ENCODE data around the gene ITGAD.

Gene ITGAD

DNA sequence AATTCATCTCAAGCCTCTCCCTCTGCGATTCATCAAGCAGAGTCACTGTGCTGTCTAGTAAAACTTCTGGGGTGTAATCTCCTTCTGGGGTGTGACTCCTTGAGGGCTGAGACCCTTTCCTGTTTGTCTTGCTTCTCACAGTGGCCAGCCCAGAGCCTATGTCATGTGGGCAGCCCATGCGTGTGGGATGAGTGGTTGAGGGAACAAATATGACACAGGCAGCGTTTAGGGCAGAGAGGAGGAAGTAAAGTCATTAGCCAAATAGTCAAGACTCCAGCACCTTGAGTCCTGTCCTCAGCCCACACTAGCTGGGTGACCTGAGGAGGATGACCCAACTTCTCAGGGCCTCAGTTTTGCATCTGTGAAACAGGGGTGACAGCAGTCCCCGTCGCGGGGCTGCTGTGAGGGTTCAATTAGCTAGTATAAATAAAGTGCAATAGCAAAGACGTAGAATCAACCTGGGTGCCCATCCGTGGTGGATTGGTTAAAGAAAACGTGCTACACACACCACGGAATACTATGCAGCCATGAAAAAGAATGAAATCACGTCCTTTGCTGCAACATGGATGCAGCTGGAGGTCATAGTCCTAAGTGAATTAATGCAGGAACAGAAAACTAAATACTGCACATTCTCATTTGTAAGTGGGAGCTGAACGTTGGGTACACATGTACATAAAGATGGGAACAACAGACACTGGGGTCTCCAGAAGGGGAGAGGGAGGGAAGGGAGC is 42.7 kb upstream of the ITGAD start:
- Histone ChIP-seq H3K4me3 (ENCODE audit: low read length) (no peak overlapping the region), H3K4me1 (ENCODE audit: low read length) (no peaks in the 10 kb centered on the region; the same call in 1 of the 2 replicates), H2AFZ (ENCODE audit: low read length) (no peak overlapping the region), H3K9ac (ENCODE audit: low read length) (no peak overlapping the region), H3K9me2 (replicated peaks; ENCODE audit: insufficient read depth, low read length) (no peaks in the 10 kb centered on the region), H3K9me3 (replicated peaks; ENCODE audit: insufficient read depth, low read length) (no peaks in the 10 kb centered on the region), H3K4me2 (ENCODE audit: low read depth, low read length) (no peak overlapping the region), H4K20me1 (ENCODE audit: insufficient read depth, low read length) (no peaks in the 10 kb centered on the region), H3K27ac (ENCODE audit: low read length) (no peak overlapping the region), H3K36me3 (replicated peaks; ENCODE audit: insufficient read depth, low read length) (no peaks in the 10 kb centered on the region), H3K27me3 (replicated peaks; ENCODE audit: insufficient read depth, low read length) (peaks cover 84% of the 10 kb centered on the region), H3F3A (ENCODE audit: insufficient read depth, low read length) (no peaks in the 10 kb centered on the region), H3K79me2 (ENCODE audit: low read length) (no peaks in the 10 kb centered on the region)
- no peak for DNase-seq
- TF ChIP-seq EZH2phosphoT487 (IDR thresholded peaks at IDR 0.05; ENCODE audit: low read length) (no peak), EZH2 (optimal IDR thresholded peaks at IDR 0.05; ENCODE audit: low read depth, low read length) (no peak)
- TF ChIP-seq, protein P1, sequence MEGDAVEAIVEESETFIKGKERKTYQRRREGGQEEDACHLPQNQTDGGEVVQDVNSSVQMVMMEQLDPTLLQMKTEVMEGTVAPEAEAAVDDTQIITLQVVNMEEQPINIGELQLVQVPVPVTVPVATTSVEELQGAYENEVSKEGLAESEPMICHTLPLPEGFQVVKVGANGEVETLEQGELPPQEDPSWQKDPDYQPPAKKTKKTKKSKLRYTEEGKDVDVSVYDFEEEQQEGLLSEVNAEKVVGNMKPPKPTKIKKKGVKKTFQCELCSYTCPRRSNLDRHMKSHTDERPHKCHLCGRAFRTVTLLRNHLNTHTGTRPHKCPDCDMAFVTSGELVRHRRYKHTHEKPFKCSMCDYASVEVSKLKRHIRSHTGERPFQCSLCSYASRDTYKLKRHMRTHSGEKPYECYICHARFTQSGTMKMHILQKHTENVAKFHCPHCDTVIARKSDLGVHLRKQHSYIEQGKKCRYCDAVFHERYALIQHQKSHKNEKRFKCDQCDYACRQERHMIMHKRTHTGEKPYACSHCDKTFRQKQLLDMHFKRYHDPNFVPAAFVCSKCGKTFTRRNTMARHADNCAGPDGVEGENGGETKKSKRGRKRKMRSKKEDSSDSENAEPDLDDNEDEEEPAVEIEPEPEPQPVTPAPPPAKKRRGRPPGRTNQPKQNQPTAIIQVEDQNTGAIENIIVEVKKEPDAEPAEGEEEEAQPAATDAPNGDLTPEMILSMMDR (IDR thresholded peaks at IDR 0.05; ENCODE audit: low read length), result no peak

GRCh38 chr16:31351246-31351941 is 41.7 kb upstream of the ITGAD start:
- no peak overlapping the region for H3K9ac ChIP-seq (ENCODE audit: low read length)
- H3K4me3 ChIP-seq (ENCODE audit: low read length), result no peak overlapping the region
- no peaks in the 10 kb centered on the region for H3K36me3 ChIP-seq (replicated peaks; ENCODE audit: insufficient read depth, low read length)
- H3K9me2 ChIP-seq (replicated peaks; ENCODE audit: insufficient read depth, low read length), result no peaks in the 10 kb centered on the region
- no peak for DNase-seq
- TF ChIP-seq, protein P1 (IDR thresholded peaks at IDR 0.05; ENCODE audit: low read length), result no peak
- no peak for TF ChIP-seq EZH2 (optimal IDR thresholded peaks at IDR 0.05; ENCODE audit: low read depth, low read length)
- TF ChIP-seq EZH2phosphoT487 (IDR thresholded peaks at IDR 0.05; ENCODE audit: low read length), result no peak
- no peak overlapping the region for H3K27ac ChIP-seq (ENCODE audit: low read length)
- H3K4me1 ChIP-seq (ENCODE audit: low read length), result no peaks in the 10 kb centered on the region; the same call in 1 of the 2 replicates
- no peaks in the 10 kb centered on the region for H3K79me2 ChIP-seq (ENCODE audit: low read length)
- H3K9me3 ChIP-seq (replicated peaks; ENCODE audit: insufficient read depth, low read length), result no peaks in the 10 kb centered on the region
- H4K20me1 ChIP-seq (ENCODE audit: insufficient read depth, low read length), result no peaks in the 10 kb centered on the region
- H3K4me2 ChIP-seq (ENCODE audit: low read depth, low read length), result peak overlapping the region; percentile 10; the same call in 1 of the 2 replicates
- H3K27me3 ChIP-seq (replicated peaks; ENCODE audit: insufficient read depth, low read length), result peaks cover 85% of the 10 kb centered on the region
- no peaks in the 10 kb centered on the region for H3F3A ChIP-seq (ENCODE audit: insufficient read depth, low read length)
- no peak overlapping the region for H2AFZ ChIP-seq (ENCODE audit: low read length)

GRCh38 chr16:31351942-31352325 is 41.2 kb upstream of the ITGAD start:
- peaks cover 82% of the 10 kb centered on the region for H3K27me3 ChIP-seq (replicated peaks; ENCODE audit: insufficient read depth, low read length)
- H3K4me1 ChIP-seq (ENCODE audit: low read length), result no peaks in the 10 kb centered on the region; the same call in 1 of the 2 replicates
- no peaks in the 10 kb centered on the region for H3K36me3 ChIP-seq (replicated peaks; ENCODE audit: insufficient read depth, low read length)
- H2AFZ ChIP-seq (ENCODE audit: low read length), result no peak overlapping the region
- H3K4me3 ChIP-seq (ENCODE audit: low read length), result no peak overlapping the region
- peak overlapping the region; percentile 10; the same call in 1 of the 2 replicates for H3K4me2 ChIP-seq (ENCODE audit: low read depth, low read length)
- no peaks in the 10 kb centered on the region for H3K79me2 ChIP-seq (ENCODE audit: low read length)
- H3K9me2 ChIP-seq (replicated peaks; ENCODE audit: insufficient read depth, low read length), result no peaks in the 10 kb centered on the region
- no peak for DNase-seq
- TF ChIP-seq, protein P1 (IDR thresholded peaks at IDR 0.05; ENCODE audit: low read length), result no peak
- TF ChIP-seq EZH2 (optimal IDR thresholded peaks at IDR 0.05; ENCODE audit: low read depth, low read length) (no peak), EZH2phosphoT487 (IDR thresholded peaks at IDR 0.05; ENCODE audit: low read length) (no peak)
- no peak overlapping the region for H3K9ac ChIP-seq (ENCODE audit: low read length)
- no peaks in the 10 kb centered on the region for H3F3A ChIP-seq (ENCODE audit: insufficient read depth, low read length)
- H3K9me3 ChIP-seq (replicated peaks; ENCODE audit: insufficient read depth, low read length), result no peaks in the 10 kb centered on the region
- H3K27ac ChIP-seq (ENCODE audit: low read length), result no peak overlapping the region
- no peaks in the 10 kb centered on the region for H4K20me1 ChIP-seq (ENCODE audit: insufficient read depth, low read length)
